ENCODE measurements around the gene FAM107A. TPM values are rescaled to one million over a fixed set of nuclear protein-coding genes. Genes with fewer than 3 reads are reported as not detected.

The FAM107A gene
- under 0.01 TPM in 1 of 2 replicates, not detected in the other for total RNA-seq

GRCh38 chr3:58577269-58577821 is at the start of gene FAM107A:
Gene FAM107A, minus strand, starts transcription at chr3:58577391. Its CDS starts 7,531 bp downstream, at chr3:58569860.

DNA sequence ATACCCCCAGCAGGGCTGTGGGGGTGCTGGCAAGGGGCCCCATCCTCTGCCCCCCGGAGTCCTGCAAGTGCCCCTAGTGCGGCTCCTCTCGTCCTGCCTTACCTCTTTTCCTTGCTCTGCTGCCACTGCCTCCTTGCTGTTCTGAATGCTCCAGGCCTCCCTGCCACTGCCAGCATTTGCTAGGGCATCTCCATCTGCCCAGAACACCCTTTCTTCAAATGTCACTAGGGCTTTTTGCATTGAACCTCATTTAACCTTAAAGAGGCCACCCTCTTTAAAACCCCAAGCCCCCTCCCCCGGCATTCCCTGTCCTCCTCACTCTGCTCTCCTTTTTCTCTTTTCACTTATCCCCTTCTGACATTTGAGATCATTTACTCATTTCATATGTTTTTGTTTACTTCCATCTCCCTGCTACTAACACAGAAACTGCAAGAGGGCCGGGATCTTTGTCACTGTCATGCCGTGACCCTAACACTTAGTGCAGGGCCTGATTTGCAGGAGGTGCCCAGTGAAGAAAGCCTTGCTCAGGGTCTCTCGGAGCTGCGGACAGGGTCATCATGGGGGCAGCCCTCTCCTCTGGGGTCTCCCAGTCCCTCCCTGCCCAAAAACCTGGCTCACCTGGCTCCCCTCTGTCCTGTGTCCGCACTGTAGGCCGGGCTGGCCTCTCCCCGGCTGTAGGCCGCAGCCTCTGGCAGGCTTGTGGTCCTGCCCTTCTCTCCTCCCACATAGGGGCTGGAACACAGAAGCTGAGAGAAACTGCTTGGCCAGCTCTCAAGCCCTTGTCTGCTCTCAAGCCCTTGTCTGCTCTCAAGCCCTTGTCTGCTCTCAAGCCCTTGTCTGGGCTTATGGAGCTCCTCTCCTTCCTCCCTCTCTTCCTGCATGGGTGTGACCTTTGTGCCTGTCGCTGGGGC is 40.4 kb downstream of the FAM107A start, which contains the start of gene ACOX2:
Gene ACOX2 (minus strand): TSS at position 690 of the 911 bp plus-strand sequence. CDS start 2,084 bp downstream, outside the sequence.

Other genes with a start within 250 kb of the FAM107A start
- gene PXK, start 244.5 kb downstream of the FAM107A start, total RNA-seq: 62.8 and 67.9 TPM in 2 replicates
- 104 and 118 TPM in 2 replicates for gene PDHB, start 143.6 kb downstream of the FAM107A start, total RNA-seq
- gene KCTD6, start 85.3 kb downstream of the FAM107A start, total RNA-seq: 3.5 and 3.7 TPM in 2 replicates
- gene ACOX2, start 40.2 kb downstream of the FAM107A start, total RNA-seq: 5.0 and 8.9 TPM in 2 replicates
- not detected in 2 replicates for gene FAM3D, start 89.4 kb upstream of the FAM107A start, total RNA-seq

Data from myometrial cell (primary cell).